Type B pancreatic cell (in vitro differentiated cells): Measurements from ENCODE around the gene CAP2. TPM values are rescaled to one million over a fixed set of nuclear protein-coding genes. Genes with fewer than 3 reads are reported as not detected.
A peak's percentile ranks its signal among the peaks of the same experiment; 100 is the strongest.

ENCODE experiments used
- DNase-seq: peaks from one replicate; pipeline ENCODE4 v3.0.0; 2021; ENCODE audit warnings: mixed read lengths; ENCODE audit not compliant: unreplicated experiment; ENCODE audit errors: extremely low spot score
- H3K27ac Mint-ChIP-seq: 2 replicates; pipeline ENCODE4 v1.8.0; 2021; ENCODE audit warnings: mild to moderate bottlenecking, mixed read lengths
- H3K27me3 Mint-ChIP-seq: 2 replicates; pipeline ENCODE4 v1.8.0; 2021; ENCODE audit warnings: mixed read lengths
- H3K36me3 Mint-ChIP-seq: 2 replicates; pipeline ENCODE4 v1.8.0; 2021; ENCODE audit warnings: mixed read lengths
- H3K4me1 Mint-ChIP-seq: one replicate; pipeline ENCODE4 v1.8.0; 2021; ENCODE audit warnings: mixed read lengths; ENCODE audit not compliant: unreplicated experiment
- H3K4me3 Mint-ChIP-seq: 2 replicates; pipeline ENCODE4 v1.8.0; 2021; ENCODE audit warnings: mild to moderate bottlenecking, mixed read lengths
- H3K9me3 Mint-ChIP-seq: 2 replicates; pipeline ENCODE4 v1.8.0; 2021; ENCODE audit warnings: mixed read lengths
- total RNA-seq: library from RNA; stranded (reverse); gene quantifications from 2 replicates; pipeline ENCODE4 v1.2.1, GENCODE V29; 2021; ENCODE audit warnings: low replicate concordance
- TF ChIP-seq, protein P1 (sequence below): fragments of 200-600 bp; sonication (generic); conservative IDR thresholded peaks from 2 replicates; pipeline ENCODE4 v1.5.0; 2021; ENCODE audit warnings: antibody characterized with exemption, mild to moderate bottlenecking

CAP2 gene
- total RNA-seq, 1 donor from 2014 or later = 9.3 TPM

DNA sequence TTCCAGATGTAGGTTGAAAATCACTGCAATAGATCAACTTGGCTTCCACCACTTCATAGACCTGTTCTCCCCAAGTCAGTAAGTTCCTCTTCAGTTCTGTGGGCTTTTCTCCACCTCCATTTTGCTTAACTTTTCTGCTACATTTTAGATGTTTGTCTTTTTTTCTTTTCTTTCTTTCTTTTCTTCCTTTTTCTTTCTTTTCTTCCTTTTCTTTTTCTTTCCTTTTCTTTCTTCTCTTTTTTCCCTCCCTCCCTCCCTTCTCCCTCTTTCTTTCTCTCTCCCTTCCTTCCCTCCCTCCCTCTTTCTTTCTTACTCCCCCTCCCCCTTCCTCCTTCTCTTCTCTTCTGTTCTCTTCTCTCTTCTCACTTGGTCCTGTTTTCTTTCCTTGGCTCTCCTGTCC is 199.9 kb downstream of the CAP2 start:
- Mint-ChIP-seq H3K36me3 (no peaks in the 10 kb centered on the region), H3K27me3 (no peaks in the 10 kb centered on the region), H3K4me3 (no peak overlapping the region), H3K27ac (no peak overlapping the region), H3K4me1 (no peaks in the 10 kb centered on the region), H3K9me3 (no peaks in the 10 kb centered on the region)
- no peak for DNase-seq
- TF ChIP-seq, protein P1, sequence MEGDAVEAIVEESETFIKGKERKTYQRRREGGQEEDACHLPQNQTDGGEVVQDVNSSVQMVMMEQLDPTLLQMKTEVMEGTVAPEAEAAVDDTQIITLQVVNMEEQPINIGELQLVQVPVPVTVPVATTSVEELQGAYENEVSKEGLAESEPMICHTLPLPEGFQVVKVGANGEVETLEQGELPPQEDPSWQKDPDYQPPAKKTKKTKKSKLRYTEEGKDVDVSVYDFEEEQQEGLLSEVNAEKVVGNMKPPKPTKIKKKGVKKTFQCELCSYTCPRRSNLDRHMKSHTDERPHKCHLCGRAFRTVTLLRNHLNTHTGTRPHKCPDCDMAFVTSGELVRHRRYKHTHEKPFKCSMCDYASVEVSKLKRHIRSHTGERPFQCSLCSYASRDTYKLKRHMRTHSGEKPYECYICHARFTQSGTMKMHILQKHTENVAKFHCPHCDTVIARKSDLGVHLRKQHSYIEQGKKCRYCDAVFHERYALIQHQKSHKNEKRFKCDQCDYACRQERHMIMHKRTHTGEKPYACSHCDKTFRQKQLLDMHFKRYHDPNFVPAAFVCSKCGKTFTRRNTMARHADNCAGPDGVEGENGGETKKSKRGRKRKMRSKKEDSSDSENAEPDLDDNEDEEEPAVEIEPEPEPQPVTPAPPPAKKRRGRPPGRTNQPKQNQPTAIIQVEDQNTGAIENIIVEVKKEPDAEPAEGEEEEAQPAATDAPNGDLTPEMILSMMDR = no peak

GRCh38 chr6:17596085-17596484 is 202.7 kb downstream of the CAP2 start:
- H3K4me1 Mint-ChIP-seq = peaks cover under 1% of the 10 kb centered on the region

GRCh38 chr6:17599877-17600526 is 206.6 kb downstream of the CAP2 start, which contains the start of gene FAM8A1:
Gene FAM8A1, plus strand, starts transcription at chr6:17600302. Its CDS starts 108 bp downstream, at chr6:17600410.
- peak within 1 kb of the TSS; percentile 92 for H3K4me3 Mint-ChIP-seq
- TF ChIP-seq, protein P1 = peak; percentile 72
- peaks cover 3% of the 10 kb centered on the region for H3K4me1 Mint-ChIP-seq
- no peaks in the 10 kb centered on the region for H3K9me3 Mint-ChIP-seq
- H3K27me3 Mint-ChIP-seq = no peaks in the 10 kb centered on the region
- peaks cover 10% of the 10 kb centered on the region for H3K36me3 Mint-ChIP-seq
- peak within 1 kb of the TSS; percentile 78 for H3K27ac Mint-ChIP-seq
- DNase-seq = peak; percentile 96

More at GRCh38 chr6:17596085-17596484, 202.7 kb downstream of the CAP2 start:
- Mint-ChIP-seq H3K4me3 (no peak overlapping the region), H3K27ac (no peak overlapping the region), H3K27me3 (no peaks in the 10 kb centered on the region), H3K9me3 (no peaks in the 10 kb centered on the region), H3K36me3 (no peaks in the 10 kb centered on the region)
- TF ChIP-seq, protein P1 = no peak
- no peak for DNase-seq

GRCh38 chr6:17600527-17601385 is 207.4 kb downstream of the CAP2 start:
- peak; percentile 70 for DNase-seq
- H3K4me1 Mint-ChIP-seq = peaks cover 3% of the 10 kb centered on the region
- no peaks in the 10 kb centered on the region for H3K27me3 Mint-ChIP-seq
- H3K27ac Mint-ChIP-seq = peak overlapping the region; percentile 74
- peak overlapping the region; percentile 92 for H3K4me3 Mint-ChIP-seq
- H3K9me3 Mint-ChIP-seq = no peaks in the 10 kb centered on the region
- H3K36me3 Mint-ChIP-seq = peaks cover 10% of the 10 kb centered on the region
- TF ChIP-seq, protein P1 = no peak

DNA sequence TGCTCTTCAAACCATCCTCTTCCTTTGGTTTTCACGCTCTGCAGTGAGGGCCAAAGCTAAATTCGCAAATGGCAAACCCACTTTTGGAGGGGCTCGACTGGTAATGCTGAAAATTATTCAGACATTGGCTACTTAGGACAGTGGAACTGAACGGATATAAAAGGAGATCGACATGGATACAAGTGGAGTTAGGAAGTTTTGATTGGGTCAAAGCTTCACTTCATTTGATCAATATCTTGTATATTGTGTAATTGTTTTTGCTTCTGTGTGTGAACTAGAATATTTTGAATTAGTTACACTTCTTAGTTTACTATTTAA is 207.9 kb downstream of the CAP2 start:
- Mint-ChIP-seq H3K36me3 (peaks cover 11% of the 10 kb centered on the region), H3K9me3 (no peaks in the 10 kb centered on the region), H3K4me1 (peaks cover 3% of the 10 kb centered on the region), H3K27me3 (no peaks in the 10 kb centered on the region), H3K27ac (peak overlapping the region; percentile 74), H3K4me3 (peak overlapping the region; percentile 92)
- TF ChIP-seq, protein P1 = no peak
- no peak for DNase-seq
